Endothelial cell (in vitro differentiated cells): ENCODE data around the gene ADAMTS16. TPM values are rescaled to one million over a fixed set of nuclear protein-coding genes. Genes with fewer than 3 reads are reported as not detected.

Experiments
- DNase-seq: peaks from one replicate; pipeline ENCODE4 v3.0.0; 2021; ENCODE audit warnings: low spot score
- H3K27ac Mint-ChIP-seq: one replicate; pipeline ENCODE4 v1.8.0; 2021; ENCODE audit warnings: mixed read lengths, inconsistent platforms; ENCODE audit not compliant: unreplicated experiment
- H3K27me3 Mint-ChIP-seq: one replicate; pipeline ENCODE4 v1.8.0; 2021; ENCODE audit warnings: mild to moderate bottlenecking, moderate library complexity, mixed read lengths, inconsistent platforms; ENCODE audit not compliant: unreplicated experiment
- H3K36me3 Mint-ChIP-seq: one replicate; pipeline ENCODE4 v1.8.0; 2021; ENCODE audit warnings: mild to moderate bottlenecking, low read depth, mixed read lengths, inconsistent platforms; ENCODE audit not compliant: unreplicated experiment
- H3K4me1 Mint-ChIP-seq: one replicate; pipeline ENCODE4 v1.8.0; 2021; ENCODE audit warnings: mild to moderate bottlenecking, mixed read lengths, inconsistent platforms; ENCODE audit not compliant: unreplicated experiment
- H3K4me3 Mint-ChIP-seq: one replicate; pipeline ENCODE4 v1.8.0; 2021; ENCODE audit warnings: mild to moderate bottlenecking, mixed read lengths, inconsistent platforms; ENCODE audit not compliant: unreplicated experiment
- H3K9me3 Mint-ChIP-seq: one replicate; pipeline ENCODE4 v1.8.0; 2021; ENCODE audit warnings: mixed read lengths, inconsistent platforms; ENCODE audit not compliant: unreplicated experiment
- CTCF ChIP-seq: fragments of 200-600 bp; sonication (generic); IDR thresholded peaks from one replicate; pipeline ENCODE4 v1.5.0; 2021; ENCODE audit warnings: antibody characterized with exemption; ENCODE audit not compliant: unreplicated experiment
- total RNA-seq: library from RNA; stranded (reverse); fragmentation: NEBNext Ultra II Directional; extraction: Animal tissue kit (Norgen Biotek cat#: 25700); gene quantifications from one replicate; pipeline ENCODE4 v1.2.1, GENCODE V29; 2021; ENCODE audit not compliant: unreplicated experiment

The ADAMTS16 gene
- total RNA-seq, 1 donor from 2014 or later: 27.8 TPM

GRCh38 chr5:5318426-5319190 is 178.5 kb downstream of the ADAMTS16 start:
- Mint-ChIP-seq H3K27me3 (peaks cover 2% of the 10 kb centered on the region), H3K27ac (no peak overlapping the region), H3K4me3 (no peak overlapping the region), H3K9me3 (no peaks in the 10 kb centered on the region), H3K36me3 (no peaks in the 10 kb centered on the region), H3K4me1 (peaks cover 2% of the 10 kb centered on the region)
- DNase-seq: no peak
- TF ChIP-seq CTCF: no peak

- Mint-ChIP-seq H3K4me3 (no peak overlapping the region), H3K27ac (no peak overlapping the region)
- no peak for TF ChIP-seq CTCF
Observed at GRCh38 chr5:5320062-5320805, 180.1 kb downstream of the ADAMTS16 start.

GRCh38 chr5:5321137-5321536 is 181.0 kb downstream of the ADAMTS16 start:
- Mint-ChIP-seq H3K4me1 (peaks cover 3% of the 10 kb centered on the region), H3K27me3 (peaks cover 5% of the 10 kb centered on the region), H3K4me3 (no peak overlapping the region), H3K36me3 (peaks cover 4% of the 10 kb centered on the region), H3K9me3 (no peaks in the 10 kb centered on the region), H3K27ac (no peak overlapping the region)
- DNase-seq: no peak
- TF ChIP-seq CTCF: no peak

More at GRCh38 chr5:5320062-5320805, 180.1 kb downstream of the ADAMTS16 start:
- H3K4me1 Mint-ChIP-seq: peaks cover 2% of the 10 kb centered on the region
- no peak for DNase-seq
- H3K9me3 Mint-ChIP-seq: no peaks in the 10 kb centered on the region
- peaks cover 3% of the 10 kb centered on the region for H3K27me3 Mint-ChIP-seq
- H3K36me3 Mint-ChIP-seq: peaks cover 2% of the 10 kb centered on the region

GRCh38 chr5:5323551-5323950 is 183.4 kb downstream of the ADAMTS16 start:
- Mint-ChIP-seq H3K27ac (no peak overlapping the region), H3K9me3 (no peaks in the 10 kb centered on the region), H3K4me1 (peaks cover 10% of the 10 kb centered on the region), H3K36me3 (peaks cover 8% of the 10 kb centered on the region), H3K27me3 (peaks cover 13% of the 10 kb centered on the region), H3K4me3 (no peak overlapping the region)
- TF ChIP-seq CTCF: no peak
- no peak for DNase-seq
